ENCODE data around the gene CCDC124.
"Not testable (repeated sequence)": the region's sequence is repeated elsewhere in the genome, so short reads cannot be mapped to it uniquely, and the experiment has no call there.

GRCh38 chr19:17918151-17918550 lies 14.7 kb upstream of the CCDC124 start:
- not testable (repeated sequence) for TF ChIP-seq CTCF (IDR thresholded peaks at IDR 0.05 in 2 of 3, conservative IDR thresholded peaks at IDR 0.05 in 1 of 3; ENCODE audit: control insufficient read depth in 2 of 3, extremely low read depth in 1 of 3, insufficient read depth in 1 of 3, low read depth in 3 of 3, low read length in 3 of 3); USF2 (IDR thresholded peaks at IDR 0.05; ENCODE audit: borderline replicate concordance, low read depth, low read length); TCF12 (IDR thresholded peaks at IDR 0.05; ENCODE audit: low read depth, low read length); RB1 (IDR thresholded peaks at IDR 0.05; ENCODE audit: borderline replicate concordance); HDAC2 (IDR thresholded peaks at IDR 0.05); TAF1 (IDR thresholded peaks at IDR 0.05; ENCODE audit: borderline replicate concordance, low read depth, low read length); PAX5 (IDR thresholded peaks at IDR 0.05; ENCODE audit: borderline replicate concordance, low read depth, low read length); EZH2 (IDR thresholded peaks at IDR 0.05; ENCODE audit: borderline replicate concordance, control insufficient read depth, low read depth, low read length); TBL1XR1 (IDR thresholded peaks at IDR 0.05; ENCODE audit: low read depth, low read length)
